CD4-positive, alpha-beta T cell treated with Interleukin-17A for 1 hour (primary cell): ENCODE data around the gene PITPNC1.
A peak's percentile ranks its signal among the peaks of the same experiment; 100 is the strongest.

Experiments used
- DNase-seq: peaks from one replicate; pipeline ENCODE4 v3.0.0-alpha.2; 2020

Gene PITPNC1

GRCh38 chr17:67435786-67436185, 58.7 kb downstream of the PITPNC1 start:
- peak; percentile 54 for DNase-seq

GRCh38 chr17:67436233-67436632, 59.2 kb downstream of the PITPNC1 start:
- DNase-seq = no peak

GRCh38 chr17:67438667-67439066, 61.6 kb downstream of the PITPNC1 start:
- DNase-seq = no peak

GRCh38 chr17:67439269-67439668, 62.2 kb downstream of the PITPNC1 start:
- DNase-seq = no peak

GRCh38 chr17:67440277-67441051, 63.4 kb downstream of the PITPNC1 start:
- no peak for DNase-seq

GRCh38 chr17:67441052-67441895, 64.2 kb downstream of the PITPNC1 start:
- DNase-seq = peak; percentile 92

GRCh38 chr17:67441896-67442219, 64.8 kb downstream of the PITPNC1 start:
- DNase-seq = no peak

- no peak for DNase-seq
Observed at GRCh38 chr17:67442787-67443624, 65.9 kb downstream of the PITPNC1 start.

GRCh38 chr17:67443931-67444595, 67.0 kb downstream of the PITPNC1 start:
- no peak for DNase-seq

- DNase-seq = no peak
Observed at GRCh38 chr17:67448449-67448848, 71.4 kb downstream of the PITPNC1 start.

- DNase-seq = no peak
Observed at GRCh38 chr17:67449065-67449464, 72.0 kb downstream of the PITPNC1 start.

- DNase-seq = peak; percentile 52
Observed at GRCh38 chr17:67449845-67450755, 73.0 kb downstream of the PITPNC1 start.

- peak; percentile 78 for DNase-seq
Observed at GRCh38 chr17:67452681-67453554, 75.8 kb downstream of the PITPNC1 start.

- no peak for DNase-seq
Observed at GRCh38 chr17:67456103-67456502, 79.0 kb downstream of the PITPNC1 start.

- DNase-seq = no peak
Observed at GRCh38 chr17:67456889-67457288, 79.8 kb downstream of the PITPNC1 start.

GRCh38 chr17:67458203-67458602, 81.1 kb downstream of the PITPNC1 start:
- DNase-seq = no peak

- no peak for DNase-seq
Observed at GRCh38 chr17:67459985-67460384, 82.9 kb downstream of the PITPNC1 start.

GRCh38 chr17:67461228-67461780, 84.2 kb downstream of the PITPNC1 start:
- DNase-seq = no peak

GRCh38 chr17:67461876-67462275, 84.8 kb downstream of the PITPNC1 start:
- no peak for DNase-seq

GRCh38 chr17:67466251-67466796, 89.2 kb downstream of the PITPNC1 start:
- DNase-seq = no peak
